Activated CD4-positive, alpha-beta T cell treated with anti-CD3 and anti-CD28 coated beads, Interleukin-2, amount 50 U/mL, for 24 hours (primary cell): ENCODE data around the gene NANOS3.
"Not testable (repeated sequence)": the region's sequence is repeated elsewhere in the genome, so short reads cannot be mapped to it uniquely, and the experiment has no call there.

Experiments
- DNase-seq, 2 donors: peaks; one replicate each; pipeline ENCODE4 v3.0.0-alpha.2; 2020; ENCODE audit warnings: low read depth in 1 of 2, low spot score in 1 of 2

Gene NANOS3

GRCh38 chr19:13918726-13919411, 41.9 kb downstream of the NANOS3 start:
- no peak for DNase-seq

- DNase-seq = no peak
Measured at GRCh38 chr19:13920524-13920923, 43.6 kb downstream of the NANOS3 start.

GRCh38 chr19:13920940-13921747, 44.2 kb downstream of the NANOS3 start:
- no peak for DNase-seq

GRCh38 chr19:13922118-13922517, 45.2 kb downstream of the NANOS3 start:
- DNase-seq = not testable (repeated sequence)

GRCh38 chr19:13923194-13923987, 46.5 kb downstream of the NANOS3 start:
- DNase-seq = no peak

GRCh38 chr19:13926010-13926409, 49.1 kb downstream of the NANOS3 start:
- DNase-seq = no peak

- no peak for DNase-seq
Measured at GRCh38 chr19:13926715-13927114, 49.8 kb downstream of the NANOS3 start.

GRCh38 chr19:13929340-13929739, 52.4 kb downstream of the NANOS3 start:
- DNase-seq = no peak

GRCh38 chr19:13929956-13930355, 53.0 kb downstream of the NANOS3 start:
- DNase-seq = no peak
